ENCODE results near the gene SCMH1. TPM values are rescaled to one million over a fixed set of nuclear protein-coding genes. Genes with fewer than 3 reads are reported as not detected.

Gene SCMH1
- total and polyA plus RNA-seq, 2 of the 4 experiments (the other 2 are of a cell fraction) = 9.0 to 19.4 TPM

- Histone ChIP-seq H3K23ac (ENCODE audit: low read depth, low read length) (no peak overlapping the region), H3K14ac (replicated peaks; ENCODE audit: low read depth, low read length) (no peak overlapping the region), H3K79me1 (ENCODE audit: low read depth in 1 of 2, low read length in 2 of 2) (peaks cover 33 to 75% of the 10 kb centered on the region in 2 experiments), H2BK120ac (ENCODE audit: low read depth, low read length) (no peak overlapping the region), H3K4me3 (ENCODE audit: insufficient read depth, low read depth, low read length) (no peak overlapping the region), H3K18ac (ENCODE audit: low read depth, low read length) (no peak overlapping the region), H3K4me1 (ENCODE audit: control insufficient read depth, insufficient read depth, low read length) (peaks cover 14% of the 10 kb centered on the region), H3K4ac (ENCODE audit: low read depth, low read length) (no peak overlapping the region), H2AK9ac (replicated peaks; ENCODE audit: low read depth, low read length, poor library complexity) (no peak overlapping the region), H3K9ac (ENCODE audit: low read depth, low read length) (no peak overlapping the region), H4K8ac (ENCODE audit: low read depth in 2 of 2, low read length in 2 of 2) (no peak overlapping the region; a peak in 1 of 4 replicates), H4K91ac (ENCODE audit: insufficient read depth, low read depth, low read length) (no peak overlapping the region), H3K27me3 (ENCODE audit: control insufficient read depth, insufficient read depth, low read length) (no peaks in the 10 kb centered on the region), H4K20me1 (ENCODE audit: insufficient read depth, low read length) (peaks cover 15% of the 10 kb centered on the region), H2BK5ac (ENCODE audit: low read depth, low read length, poor library complexity, severe bottlenecking) (no peak overlapping the region), H3K36me3 (ENCODE audit: control insufficient read depth, insufficient read depth, low read length) (peaks cover 47% of the 10 kb centered on the region), H3K4me2 (ENCODE audit: low read depth, low read length) (no peak overlapping the region), H3K56ac (ENCODE audit: extremely low read depth, insufficient read depth, low read length) (no peak overlapping the region), H2AK5ac (ENCODE audit: low read depth, low read length) (no peak overlapping the region), H3K27ac (ENCODE audit: insufficient read depth, low read length) (no peak overlapping the region), H2AFZ (replicated peaks; ENCODE audit: low read length, poor library complexity) (no peak overlapping the region), H4K5ac (ENCODE audit: low read depth, low read length) (no peak overlapping the region), H2BK15ac (ENCODE audit: low read depth, low read length) (no peak overlapping the region), H2BK20ac (ENCODE audit: low read depth, low read length) (no peak overlapping the region), H3K9me3 (ENCODE audit: control insufficient read depth, insufficient read depth, low read length) (no peaks in the 10 kb centered on the region), H3K9me1 (ENCODE audit: insufficient read depth, low read length) (peaks cover 13% of the 10 kb centered on the region)
- no CpG with 5 or more reads among the region's 5 CpGs for WGBS, 2 experiments (ENCODE audit: extremely low coverage in 2 of 2, insufficient read length in 1 of 2)
- ATAC-seq (ENCODE audit: low read depth) (no peak), DNase-seq (no peak)
- no peak for TF ChIP-seq CTCF (conservative IDR thresholded peaks at IDR 0.05; ENCODE audit: low read depth, low read length)
- TF ChIP-seq MAZ (IDR thresholded peaks at IDR 0.05; ENCODE audit: borderline replicate concordance, low read depth, low read length) = no peak
- no peak for TF ChIP-seq RAD21 (IDR thresholded peaks at IDR 0.05; ENCODE audit: low read length)
- TF ChIP-seq CHD1 (IDR thresholded peaks at IDR 0.05; ENCODE audit: low read depth, low read length) = no peak
- TF ChIP-seq NFE2L2 (IDR thresholded peaks at IDR 0.05; ENCODE audit: low read depth, low read length) = no peak
- TF ChIP-seq, protein P1, sequence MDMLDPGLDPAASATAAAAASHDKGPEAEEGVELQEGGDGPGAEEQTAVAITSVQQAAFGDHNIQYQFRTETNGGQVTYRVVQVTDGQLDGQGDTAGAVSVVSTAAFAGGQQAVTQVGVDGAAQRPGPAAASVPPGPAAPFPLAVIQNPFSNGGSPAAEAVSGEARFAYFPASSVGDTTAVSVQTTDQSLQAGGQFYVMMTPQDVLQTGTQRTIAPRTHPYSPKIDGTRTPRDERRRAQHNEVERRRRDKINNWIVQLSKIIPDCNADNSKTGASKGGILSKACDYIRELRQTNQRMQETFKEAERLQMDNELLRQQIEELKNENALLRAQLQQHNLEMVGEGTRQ (IDR thresholded peaks at IDR 0.05; ENCODE audit: low read depth, low read length) = no peak
- no peak for TF ChIP-seq MAFK (IDR thresholded peaks at IDR 0.05; ENCODE audit: low read depth, low read length)
- TF ChIP-seq RFX5 (IDR thresholded peaks at IDR 0.05; ENCODE audit: low read depth, low read length) = no peak
- TF ChIP-seq FOS (IDR thresholded peaks at IDR 0.05; ENCODE audit: low read depth, low read length) = no peak
- no peak for TF ChIP-seq SMC3 (IDR thresholded peaks at IDR 0.05; ENCODE audit: low read depth, low read length)
- TF ChIP-seq RCOR1 (IDR thresholded peaks at IDR 0.05; ENCODE audit: insufficient replicate concordance, low read length) = no peak
- no peak for TF ChIP-seq MXI1 (IDR thresholded peaks at IDR 0.05; ENCODE audit: borderline replicate concordance, low read depth, low read length)
- no peak for TF ChIP-seq BHLHE40 (IDR thresholded peaks at IDR 0.05; ENCODE audit: low read depth, low read length)
- no TSS peak for BruUV-seq (replicated peaks)
- dilution Hi-C loops (cut with HindIII; ENCODE audit: low sequenced_read_pairs, unreplicated experiment) (no loop called here), intact Hi-C loops (cut with micrococcal nuclease) (no loop called here), in situ Hi-C loops (cut with MboI; ENCODE audit: low sequenced_read_pairs) (no loop called here)
- ChIA-PET CTCF (no interaction called here), POLR2A (ENCODE audit: unreplicated experiment) (no interaction called here)
Measured at GRCh38 chr1:41005876-41006275, 236.2 kb downstream of the SCMH1 start.

Data from IMR-90 (cell line).